Pericardium fibroblast (primary cell): ENCODE measurements around the gene RMDN2. TPM values are rescaled to one million over a fixed set of nuclear protein-coding genes. Genes with fewer than 3 reads are reported as not detected.

ENCODE experiments used
- total RNA-seq: library from RNA; depleted of rRNA; stranded (reverse); fragments of >200 nt; gene quantifications from 2 replicates; pipeline ENCODE4 v1.2.3, GENCODE V29; 2015

Gene RMDN2
- total RNA-seq, result 3.9 and 5.4 TPM in 2 replicates

GRCh38 chr2:37925063-37925897, at the start of gene RMDN2:
TSS of gene RMDN2 (plus strand) at chr2:37925287. CDS start at chr2:37929278, 3,991 bp downstream.

Other genes starting within 250 kb of the RMDN2 start
- 22.1 and 134 TPM in 2 replicates for gene CYP1B1, start 150.9 kb downstream of the RMDN2 start, total RNA-seq